Effector memory CD4-positive, alpha-beta T cell (primary cell): ENCODE measurements around the gene MT1B.
"Not testable (repeated sequence)": the region's sequence is repeated elsewhere in the genome, so short reads cannot be mapped to it uniquely, and the experiment has no call there.

Experiments
- DNase-seq, 3 donors: peaks; one replicate each; pipeline ENCODE4 v3.0.0-alpha.2; 2020
- H3K27ac ChIP-seq: 2 replicates; pipeline ENCODE4 v1.7.0; 2013; ENCODE audit warnings: mild to moderate bottlenecking, low read length, moderate library complexity; ENCODE audit not compliant: insufficient read depth, poor library complexity, severe bottlenecking
- H3K27me3 ChIP-seq: replicated peaks from 2 replicates; pipeline ENCODE4 v1.7.0; 2013; ENCODE audit warnings: mild to moderate bottlenecking, low read length; ENCODE audit not compliant: insufficient read depth, control insufficient read depth, poor library complexity, severe bottlenecking
- H3K36me3 ChIP-seq: 2 replicates; pipeline ENCODE4 v1.7.0; 2013; ENCODE audit warnings: mild to moderate bottlenecking, low read length, moderate library complexity; ENCODE audit not compliant: control insufficient read depth, insufficient read depth
- H3K4me1 ChIP-seq: 2 replicates; pipeline ENCODE4 v1.7.0; 2013; ENCODE audit warnings: low read length, mild to moderate bottlenecking; ENCODE audit not compliant: control insufficient read depth, insufficient read depth, poor library complexity, severe bottlenecking
- H3K4me3 ChIP-seq: 2 replicates; pipeline ENCODE4 v1.7.0; 2013; ENCODE audit warnings: low read length, low read depth, mild to moderate bottlenecking; ENCODE audit not compliant: insufficient read depth, poor library complexity, severe bottlenecking
- H3K9me3 ChIP-seq: 2 replicates; pipeline ENCODE4 v1.7.0; 2013; ENCODE audit warnings: mild to moderate bottlenecking, low read length, moderate library complexity; ENCODE audit not compliant: control insufficient read depth

The MT1B gene

GRCh38 chr16:56664506-56664905 lies 12.8 kb downstream of the MT1B start:
- H3K4me1 ChIP-seq, result peaks cover 4% of the 10 kb centered on the region
- peaks cover 18% of the 10 kb centered on the region for H3K27me3 ChIP-seq
- DNase-seq, result no peak
- no peak overlapping the region for H3K4me3 ChIP-seq
- H3K9me3 ChIP-seq, result no peaks in the 10 kb centered on the region
- H3K36me3 ChIP-seq, result no peaks in the 10 kb centered on the region
- H3K27ac ChIP-seq, result no peak overlapping the region

- peaks cover 25% of the 10 kb centered on the region for H3K27me3 ChIP-seq
- H3K36me3 ChIP-seq, H3K27ac ChIP-seq, H3K9me3 ChIP-seq, DNase-seq, H3K4me3 ChIP-seq, H3K4me1 ChIP-seq: not testable (repeated sequence)
Measured at GRCh38 chr16:56665286-56666261, 13.9 kb downstream of the MT1B start.

- no peaks in the 10 kb centered on the region for H3K36me3 ChIP-seq
- no peaks in the 10 kb centered on the region for H3K9me3 ChIP-seq
- DNase-seq, result no peak
- H3K27me3 ChIP-seq, result peaks cover 25% of the 10 kb centered on the region
- H3K4me3 ChIP-seq, result no peak within 1 kb of the TSS
- H3K4me1 ChIP-seq, result peaks cover 4% of the 10 kb centered on the region
- no peak within 1 kb of the TSS for H3K27ac ChIP-seq
Measured at GRCh38 chr16:56667581-56668571, 16.2 kb downstream of the MT1B start, which contains the start of gene MT1G. TSS of gene MT1G (minus strand) at chr16:56668065. CDS start at chr16:56667993, 72 bp downstream.

GRCh38 chr16:56669005-56669839 lies 17.5 kb downstream of the MT1B start, which contains the start of gene MT1H:
TSS of gene MT1H (plus strand) at chr16:56669814. CDS start at chr16:56669885, 71 bp downstream.
- Histone ChIP-seq H3K4me3 (no peak within 1 kb of the TSS), H3K36me3 (no peaks in the 10 kb centered on the region), H3K27ac (no peak within 1 kb of the TSS), H3K9me3 (no peaks in the 10 kb centered on the region), H3K27me3 (peaks cover 25% of the 10 kb centered on the region), H3K4me1 (peaks cover 4% of the 10 kb centered on the region)
- DNase-seq, result no peak

- H3K4me1 ChIP-seq, result peaks cover 4% of the 10 kb centered on the region
- no peak overlapping the region for H3K4me3 ChIP-seq
- no peak for DNase-seq
- H3K9me3 ChIP-seq, result no peaks in the 10 kb centered on the region
- peaks cover 25% of the 10 kb centered on the region for H3K27me3 ChIP-seq
- H3K36me3 ChIP-seq, result no peaks in the 10 kb centered on the region
- no peak overlapping the region for H3K27ac ChIP-seq
Measured at GRCh38 chr16:56669840-56670619, 18.3 kb downstream of the MT1B start.

- H3K36me3 ChIP-seq, result no peaks in the 10 kb centered on the region
- no peak overlapping the region for H3K27ac ChIP-seq
- H3K4me3 ChIP-seq, result no peak overlapping the region
- peaks cover 5% of the 10 kb centered on the region for H3K4me1 ChIP-seq
- DNase-seq, result no peak
- H3K27me3 ChIP-seq, result peaks cover 25% of the 10 kb centered on the region
- no peaks in the 10 kb centered on the region for H3K9me3 ChIP-seq
Measured at GRCh38 chr16:56670620-56670934, 18.9 kb downstream of the MT1B start.

GRCh38 chr16:56671691-56672090 lies 20.0 kb downstream of the MT1B start:
- not testable (repeated sequence) for H3K27ac ChIP-seq, H3K4me3 ChIP-seq, H3K9me3 ChIP-seq, H3K36me3 ChIP-seq, DNase-seq
- peaks cover 25% of the 10 kb centered on the region for H3K27me3 ChIP-seq
- peaks cover 10% of the 10 kb centered on the region for H3K4me1 ChIP-seq

GRCh38 chr16:56672171-56672570 lies 20.5 kb downstream of the MT1B start:
- H3K9me3 ChIP-seq, DNase-seq, H3K4me3 ChIP-seq, H3K27ac ChIP-seq, H3K36me3 ChIP-seq: not testable (repeated sequence)
- Histone ChIP-seq H3K27me3 (peaks cover 25% of the 10 kb centered on the region), H3K4me1 (peaks cover 10% of the 10 kb centered on the region)
